Loucy (cell line): ENCODE data around the gene AHI1.
A peak's percentile ranks its signal among the peaks of the same experiment; 100 is the strongest.

ENCODE experiments used
- H2AFZ ChIP-seq: fragments of 200-600 bp; sonication (generic); 2 replicates; pipeline ENCODE4 v1.6.0; 2016; ENCODE audit warnings: antibody characterized with exemption, mild to moderate bottlenecking, low read length, moderate library complexity
- H3F3A ChIP-seq: fragments of 200-600 bp; 2 replicates; pipeline ENCODE4 v1.6.0; 2016; ENCODE audit warnings: antibody characterized with exemption, low read depth, mild to moderate bottlenecking
- H3K27me3 ChIP-seq: fragments of 200-600 bp; sonication (generic); 2 replicates; pipeline ENCODE4 v1.6.1; 2014; ENCODE audit warnings: low read length, mild to moderate bottlenecking; ENCODE audit not compliant: insufficient read depth, poor library complexity, severe bottlenecking
- H3K36me3 ChIP-seq: fragments of 200-600 bp; sonication (generic); 2 replicates; pipeline ENCODE4 v1.6.1; 2016; ENCODE audit warnings: low read length; ENCODE audit not compliant: insufficient read depth
- H3K4me1 ChIP-seq: fragments of 200-600 bp; sonication (generic); 2 replicates; pipeline ENCODE4 v1.5.1; 2014; ENCODE audit warnings: low read length, mild to moderate bottlenecking; ENCODE audit not compliant: insufficient read depth, poor library complexity, severe bottlenecking
- H3K4me2 ChIP-seq: fragments of 200-600 bp; sonication (generic); 2 replicates; pipeline ENCODE4 v1.6.0; 2014; ENCODE audit warnings: antibody characterized with exemption, low read length, low read depth, mild to moderate bottlenecking; ENCODE audit not compliant: poor library complexity, severe bottlenecking
- H3K4me3 ChIP-seq: fragments of 200-600 bp; sonication (generic); 2 replicates; pipeline ENCODE4 v1.5.1; 2014; ENCODE audit warnings: low read length, mild to moderate bottlenecking, mixed read lengths; ENCODE audit not compliant: poor library complexity, severe bottlenecking
- H3K79me2 ChIP-seq: fragments of 200-600 bp; sonication (generic); 2 replicates; pipeline ENCODE4 v1.6.1; 2014; ENCODE audit warnings: low read length; ENCODE audit not compliant: insufficient read depth
- H3K9ac ChIP-seq: fragments of 200-600 bp; sonication (generic); 2 replicates; pipeline ENCODE4 v1.6.0; 2014; ENCODE audit warnings: mild to moderate bottlenecking, low read depth, low read length, moderate library complexity; ENCODE audit not compliant: poor library complexity, severe bottlenecking
- H3K9me2 ChIP-seq: fragments of 200-600 bp; sonication (generic); replicated peaks from 2 replicates; pipeline ENCODE4 v1.6.1; 2016; ENCODE audit warnings: low read depth, low read length, mixed read lengths
- H3K9me3 ChIP-seq: fragments of 200-600 bp; sonication (generic); 2 replicates; pipeline ENCODE4 v1.6.1; 2014; ENCODE audit warnings: mild to moderate bottlenecking, antibody characterized with exemption, low read length, low read depth; ENCODE audit not compliant: insufficient read depth
- H4K20me1 ChIP-seq: fragments of 200-600 bp; sonication (generic); 2 replicates; pipeline ENCODE4 v1.6.0; 2014; ENCODE audit warnings: antibody characterized with exemption, low read length, mild to moderate bottlenecking; ENCODE audit not compliant: insufficient read depth, poor library complexity, severe bottlenecking
- CTCF ChIP-seq: fragments of 200-600 bp; sonication (generic); conservative IDR thresholded peaks from 2 replicates; pipeline ENCODE4 v1.5.1; 2014; ENCODE audit warnings: mild to moderate bottlenecking, antibody characterized with exemption, low read length
- EZH2phosphoT487 ChIP-seq: fragments of 200-600 bp; IDR thresholded peaks from 2 replicates; pipeline ENCODE4 v1.6.1; 2018; ENCODE audit warnings: antibody characterized with exemption, mild to moderate bottlenecking, moderate library complexity, borderline replicate concordance

The AHI1 gene

DNA sequence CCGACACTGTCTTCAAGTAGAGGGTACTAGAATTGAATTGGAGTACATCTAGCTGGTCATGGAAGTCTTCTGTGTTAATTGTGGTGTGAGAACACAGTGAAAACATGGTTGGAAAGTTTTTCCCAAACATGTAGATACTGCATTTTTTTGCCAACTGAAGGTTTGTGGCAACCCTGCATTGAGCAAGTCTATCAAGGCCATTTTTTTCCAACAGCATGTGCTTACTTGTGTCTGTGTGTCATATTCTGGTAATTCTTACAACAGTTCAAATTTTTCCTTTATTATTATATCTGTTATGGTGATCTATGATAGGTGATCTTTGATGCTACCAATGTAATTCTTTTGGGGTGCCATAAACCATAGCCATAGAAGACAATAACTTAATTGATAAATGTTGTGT, 169.4 kb downstream of the AHI1 start:
- H3K4me1 ChIP-seq = peaks cover 60% of the 10 kb centered on the region
- H3K4me3 ChIP-seq = no peak overlapping the region
- H3K79me2 ChIP-seq = no peaks in the 10 kb centered on the region
- no peak overlapping the region for H2AFZ ChIP-seq
- H3K27me3 ChIP-seq = no peaks in the 10 kb centered on the region
- H3K4me2 ChIP-seq = no peak overlapping the region
- TF ChIP-seq CTCF (no peak), EZH2phosphoT487 (no peak)
- no peaks in the 10 kb centered on the region for H3K36me3 ChIP-seq
- no peaks in the 10 kb centered on the region for H4K20me1 ChIP-seq
- H3K9me2 ChIP-seq = no peaks in the 10 kb centered on the region
- no peak overlapping the region for H3K9ac ChIP-seq
- H3F3A ChIP-seq = peaks cover 11% of the 10 kb centered on the region
- H3K9me3 ChIP-seq = no peaks in the 10 kb centered on the region

DNA sequence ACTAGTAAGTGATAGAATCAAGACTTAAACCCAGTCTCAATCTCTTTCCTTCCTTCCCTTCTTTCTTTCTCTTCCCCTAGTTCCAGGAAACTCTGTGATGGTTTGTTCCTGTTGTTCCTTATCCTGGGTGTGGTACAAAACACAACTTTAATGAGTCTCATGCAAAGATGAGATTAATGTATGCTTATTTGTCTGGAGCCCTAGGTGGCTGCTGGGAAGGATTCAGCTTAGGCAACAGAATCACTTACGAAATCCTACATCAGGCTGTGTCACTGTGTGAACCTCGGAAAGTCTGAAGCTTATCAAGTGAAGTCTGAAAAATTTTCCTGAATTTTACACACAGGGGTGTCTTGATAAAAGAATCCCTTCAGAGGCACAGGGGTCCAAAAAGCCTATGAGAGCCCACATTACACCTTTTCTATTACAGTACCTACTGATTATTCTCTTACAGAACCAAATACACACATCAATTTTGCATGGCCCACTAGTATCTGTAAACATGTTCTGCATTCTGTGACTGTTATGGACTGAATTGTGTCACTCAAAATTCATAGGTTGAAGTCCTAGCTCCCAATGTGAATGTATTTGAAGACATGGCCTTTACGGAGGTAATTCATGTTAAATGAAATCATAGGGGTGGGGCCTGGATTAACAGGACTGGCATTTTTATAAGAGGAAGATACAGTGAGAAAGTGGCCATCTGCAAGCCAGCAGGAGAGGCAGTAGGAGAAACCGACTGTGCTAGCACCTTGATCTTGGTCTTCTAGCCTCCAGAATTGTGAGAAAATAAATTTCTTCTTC, 171.7 kb downstream of the AHI1 start:
- no peaks in the 10 kb centered on the region for H3K79me2 ChIP-seq
- TF ChIP-seq CTCF (no peak), EZH2phosphoT487 (no peak)
- H3K27me3 ChIP-seq = no peaks in the 10 kb centered on the region
- H3K4me1 ChIP-seq = peaks cover 71% of the 10 kb centered on the region
- H3K9me3 ChIP-seq = no peaks in the 10 kb centered on the region
- H4K20me1 ChIP-seq = no peaks in the 10 kb centered on the region
- H3K9me2 ChIP-seq = no peaks in the 10 kb centered on the region
- no peak overlapping the region for H3K4me3 ChIP-seq
- peak overlapping the region; percentile 46 for H3K9ac ChIP-seq
- H3K4me2 ChIP-seq = no peak overlapping the region
- no peaks in the 10 kb centered on the region for H3K36me3 ChIP-seq
- H2AFZ ChIP-seq = no peak overlapping the region
- H3F3A ChIP-seq = peaks cover 21% of the 10 kb centered on the region

GRCh38 chr6:135324531-135324930, 173.0 kb downstream of the AHI1 start:
- H3F3A ChIP-seq = peaks cover 21% of the 10 kb centered on the region
- no peak overlapping the region for H3K4me3 ChIP-seq
- H3K9me3 ChIP-seq = no peaks in the 10 kb centered on the region
- H3K9me2 ChIP-seq = no peaks in the 10 kb centered on the region
- H3K27me3 ChIP-seq = no peaks in the 10 kb centered on the region
- no peaks in the 10 kb centered on the region for H3K79me2 ChIP-seq
- peak overlapping the region; percentile 74 for H3K9ac ChIP-seq
- no peak for TF ChIP-seq EZH2phosphoT487
- no peak for TF ChIP-seq CTCF
- no peak overlapping the region for H3K4me2 ChIP-seq
- H3K4me1 ChIP-seq = peaks cover 84% of the 10 kb centered on the region
- H4K20me1 ChIP-seq = no peaks in the 10 kb centered on the region
- no peak overlapping the region for H2AFZ ChIP-seq
- no peaks in the 10 kb centered on the region for H3K36me3 ChIP-seq
